ENCODE measurements around the gene PWP1. TPM values are rescaled to one million over a fixed set of nuclear protein-coding genes. Genes with fewer than 3 reads are reported as not detected.

Gene PWP1
- total RNA-seq, 1 donor from 2014 or later, result 37.9 TPM

GRCh38 chr12:107730618-107731341, 45.2 kb downstream of the PWP1 start:
- Mint-ChIP-seq H3K4me3 (no peak overlapping the region), H3K9me3 (no peaks in the 10 kb centered on the region), H3K27me3 (ENCODE audit: low read depth) (no peaks in the 10 kb centered on the region), H3K4me1 (no peaks in the 10 kb centered on the region), H3K36me3 (ENCODE audit: low read depth) (peaks cover 9% of the 10 kb centered on the region), H3K27ac (ENCODE audit: unreplicated experiment) (no peak overlapping the region)
- no peak for DNase-seq (ENCODE audit: low read depth, low spot score)
- TF ChIP-seq, protein P1, sequence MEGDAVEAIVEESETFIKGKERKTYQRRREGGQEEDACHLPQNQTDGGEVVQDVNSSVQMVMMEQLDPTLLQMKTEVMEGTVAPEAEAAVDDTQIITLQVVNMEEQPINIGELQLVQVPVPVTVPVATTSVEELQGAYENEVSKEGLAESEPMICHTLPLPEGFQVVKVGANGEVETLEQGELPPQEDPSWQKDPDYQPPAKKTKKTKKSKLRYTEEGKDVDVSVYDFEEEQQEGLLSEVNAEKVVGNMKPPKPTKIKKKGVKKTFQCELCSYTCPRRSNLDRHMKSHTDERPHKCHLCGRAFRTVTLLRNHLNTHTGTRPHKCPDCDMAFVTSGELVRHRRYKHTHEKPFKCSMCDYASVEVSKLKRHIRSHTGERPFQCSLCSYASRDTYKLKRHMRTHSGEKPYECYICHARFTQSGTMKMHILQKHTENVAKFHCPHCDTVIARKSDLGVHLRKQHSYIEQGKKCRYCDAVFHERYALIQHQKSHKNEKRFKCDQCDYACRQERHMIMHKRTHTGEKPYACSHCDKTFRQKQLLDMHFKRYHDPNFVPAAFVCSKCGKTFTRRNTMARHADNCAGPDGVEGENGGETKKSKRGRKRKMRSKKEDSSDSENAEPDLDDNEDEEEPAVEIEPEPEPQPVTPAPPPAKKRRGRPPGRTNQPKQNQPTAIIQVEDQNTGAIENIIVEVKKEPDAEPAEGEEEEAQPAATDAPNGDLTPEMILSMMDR (conservative IDR thresholded peaks at IDR 0.05), result no peak

DNA sequence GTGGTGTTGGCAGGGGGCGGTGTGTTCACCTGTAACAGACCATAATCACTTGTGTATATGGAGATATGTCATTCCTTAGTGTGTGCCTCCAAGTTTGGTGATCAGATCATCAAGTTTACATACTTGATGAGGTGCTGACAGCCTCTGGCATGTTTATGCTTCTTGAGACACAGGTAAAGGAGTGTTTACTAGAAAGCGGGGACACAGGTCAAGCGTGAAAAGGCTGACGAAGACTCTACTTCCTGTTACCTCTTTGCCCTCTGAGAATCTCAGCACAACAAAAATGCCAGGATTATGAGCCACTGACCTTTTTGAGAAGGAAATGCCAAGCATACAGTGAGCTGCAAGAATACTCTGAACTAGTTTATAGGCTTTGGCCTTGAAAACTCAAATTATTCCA, 45.8 kb downstream of the PWP1 start:
- Mint-ChIP-seq H3K4me3 (no peak overlapping the region), H3K9me3 (no peaks in the 10 kb centered on the region), H3K4me1 (no peaks in the 10 kb centered on the region), H3K36me3 (ENCODE audit: low read depth) (peaks cover 9% of the 10 kb centered on the region), H3K27ac (ENCODE audit: unreplicated experiment) (no peak overlapping the region), H3K27me3 (ENCODE audit: low read depth) (no peaks in the 10 kb centered on the region)
- TF ChIP-seq, protein P1 (conservative IDR thresholded peaks at IDR 0.05), result no peak
- DNase-seq (ENCODE audit: low read depth, low spot score), result no peak

DNA sequence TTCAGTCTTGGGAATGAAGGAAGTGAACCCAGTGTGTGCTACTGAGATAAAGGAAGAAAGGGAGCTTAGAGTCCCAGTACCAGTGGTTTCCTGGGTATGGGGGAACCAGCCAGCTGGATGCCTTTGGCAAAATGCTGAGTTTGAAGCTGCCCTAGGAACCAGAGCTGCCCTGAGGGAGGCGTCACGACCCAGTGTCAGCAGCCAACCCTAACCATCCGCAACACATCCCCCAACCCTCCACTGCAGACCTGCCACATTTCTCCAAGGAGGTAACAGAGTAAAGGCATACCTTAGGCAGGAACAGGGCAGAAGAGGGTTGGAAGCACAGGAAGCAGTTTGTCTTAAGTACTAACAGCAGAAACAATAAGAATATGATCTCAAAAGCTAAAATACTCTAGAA, 46.8 kb downstream of the PWP1 start:
- H3K4me1 Mint-ChIP-seq, result no peaks in the 10 kb centered on the region
- DNase-seq (ENCODE audit: low read depth, low spot score), result no peak
- peaks cover 13% of the 10 kb centered on the region for H3K36me3 Mint-ChIP-seq (ENCODE audit: low read depth)
- no peak overlapping the region for H3K4me3 Mint-ChIP-seq
- H3K27ac Mint-ChIP-seq (ENCODE audit: unreplicated experiment), result no peak overlapping the region
- no peaks in the 10 kb centered on the region for H3K27me3 Mint-ChIP-seq (ENCODE audit: low read depth)
- TF ChIP-seq, protein P1 (conservative IDR thresholded peaks at IDR 0.05), result no peak
- no peaks in the 10 kb centered on the region for H3K9me3 Mint-ChIP-seq

GRCh38 chr12:107734139-107734538, 48.5 kb downstream of the PWP1 start:
- no peak for DNase-seq (ENCODE audit: low read depth, low spot score)
- Mint-ChIP-seq H3K36me3 (ENCODE audit: low read depth) (peaks cover 20% of the 10 kb centered on the region), H3K4me1 (no peaks in the 10 kb centered on the region)

DNA sequence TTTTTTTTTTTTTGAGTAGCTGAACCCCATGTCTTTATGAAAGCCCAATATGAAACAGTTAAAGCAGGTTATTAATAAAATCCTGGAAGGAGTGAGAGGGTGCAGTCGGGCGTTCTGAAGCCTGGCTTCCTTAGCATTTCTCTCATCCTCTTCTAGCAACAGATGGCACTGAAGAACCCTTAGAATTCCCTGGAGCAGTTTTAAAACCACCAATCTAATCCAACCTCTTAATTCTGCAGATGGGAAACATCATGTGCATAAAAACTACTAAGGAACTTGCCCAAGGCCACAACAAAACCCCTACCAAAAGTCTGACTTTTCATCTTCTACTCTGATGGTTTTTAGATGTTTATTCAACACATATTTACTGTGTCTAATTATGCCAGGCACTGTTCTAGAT, 50.2 kb downstream of the PWP1 start:
- no peak for DNase-seq (ENCODE audit: low read depth, low spot score)
- H3K9me3 Mint-ChIP-seq, result no peaks in the 10 kb centered on the region
- H3K27me3 Mint-ChIP-seq (ENCODE audit: low read depth), result no peaks in the 10 kb centered on the region
- no peaks in the 10 kb centered on the region for H3K4me1 Mint-ChIP-seq
- peaks cover 23% of the 10 kb centered on the region for H3K36me3 Mint-ChIP-seq (ENCODE audit: low read depth)
- H3K4me3 Mint-ChIP-seq, result no peak overlapping the region
- TF ChIP-seq, protein P1 (conservative IDR thresholded peaks at IDR 0.05), result no peak
- no peak overlapping the region for H3K27ac Mint-ChIP-seq (ENCODE audit: unreplicated experiment)

More at GRCh38 chr12:107734139-107734538, 48.5 kb downstream of the PWP1 start:
- Mint-ChIP-seq H3K27ac (ENCODE audit: unreplicated experiment) (no peak overlapping the region), H3K27me3 (ENCODE audit: low read depth) (no peaks in the 10 kb centered on the region), H3K4me3 (no peak overlapping the region), H3K9me3 (no peaks in the 10 kb centered on the region)
- TF ChIP-seq, protein P1 (conservative IDR thresholded peaks at IDR 0.05), result no peak

All from neural crest cell (in vitro differentiated cells).